Measurements from ENCODE around the gene EIF4H. TPM values are rescaled to one million over a fixed set of nuclear protein-coding genes. Genes with fewer than 3 reads are reported as not detected.

Gene EIF4H
- total RNA-seq, 4 donors from 2014 or later, result 212 to 351 (median 309) TPM

DNA sequence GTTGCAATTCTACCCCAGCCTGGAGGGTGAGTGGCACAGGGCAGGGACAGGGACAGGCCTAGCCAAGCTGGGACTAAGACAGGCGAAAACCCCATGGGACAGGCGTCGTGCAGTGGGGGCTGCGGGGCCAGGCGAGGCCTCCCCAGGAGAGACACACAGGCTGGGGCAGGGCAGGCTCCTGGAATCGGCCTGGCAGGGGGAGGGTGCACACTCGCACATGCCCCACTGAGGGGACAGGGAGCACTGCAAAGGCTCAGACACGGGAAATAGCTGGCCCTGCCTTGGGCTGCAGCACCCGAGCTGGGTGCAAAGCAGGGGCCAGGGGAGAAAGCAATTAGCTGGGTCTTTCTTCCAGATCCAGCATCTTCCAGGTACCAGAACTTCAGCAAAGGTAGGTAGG is 46.1 kb downstream of the EIF4H start:
- TF ChIP-seq POLR2AphosphoS5 (IDR thresholded peaks at IDR 0.05) (no peak), EP300 (IDR thresholded peaks at IDR 0.05) (no peak), POLR2A (IDR thresholded peaks at IDR 0.05; ENCODE audit: low read depth) (no peak)
- TF ChIP-seq, protein P1, sequence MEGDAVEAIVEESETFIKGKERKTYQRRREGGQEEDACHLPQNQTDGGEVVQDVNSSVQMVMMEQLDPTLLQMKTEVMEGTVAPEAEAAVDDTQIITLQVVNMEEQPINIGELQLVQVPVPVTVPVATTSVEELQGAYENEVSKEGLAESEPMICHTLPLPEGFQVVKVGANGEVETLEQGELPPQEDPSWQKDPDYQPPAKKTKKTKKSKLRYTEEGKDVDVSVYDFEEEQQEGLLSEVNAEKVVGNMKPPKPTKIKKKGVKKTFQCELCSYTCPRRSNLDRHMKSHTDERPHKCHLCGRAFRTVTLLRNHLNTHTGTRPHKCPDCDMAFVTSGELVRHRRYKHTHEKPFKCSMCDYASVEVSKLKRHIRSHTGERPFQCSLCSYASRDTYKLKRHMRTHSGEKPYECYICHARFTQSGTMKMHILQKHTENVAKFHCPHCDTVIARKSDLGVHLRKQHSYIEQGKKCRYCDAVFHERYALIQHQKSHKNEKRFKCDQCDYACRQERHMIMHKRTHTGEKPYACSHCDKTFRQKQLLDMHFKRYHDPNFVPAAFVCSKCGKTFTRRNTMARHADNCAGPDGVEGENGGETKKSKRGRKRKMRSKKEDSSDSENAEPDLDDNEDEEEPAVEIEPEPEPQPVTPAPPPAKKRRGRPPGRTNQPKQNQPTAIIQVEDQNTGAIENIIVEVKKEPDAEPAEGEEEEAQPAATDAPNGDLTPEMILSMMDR (IDR thresholded peaks at IDR 0.05), result no peak
- Histone ChIP-seq H3K27ac (replicated peaks in 1 of 4) (no peak overlapping the region), H3K4me3 (no peak overlapping the region), H3K27me3 (no peaks in the 10 kb centered on the region), H3K9me3 (no peaks in the 10 kb centered on the region), H3K36me3 (peaks cover 0 to 12% (median 9%) of the 10 kb centered on the region in 4 donors), H3K4me1 (no peaks in the 10 kb centered on the region)
- DNase-seq (ENCODE audit: extremely low spot score), result no peak
- intact Hi-C loops (cut with DNase I), result no loop called here
- 84% methylated on average over 6 of the region's 9 CpGs for WGBS

DNA sequence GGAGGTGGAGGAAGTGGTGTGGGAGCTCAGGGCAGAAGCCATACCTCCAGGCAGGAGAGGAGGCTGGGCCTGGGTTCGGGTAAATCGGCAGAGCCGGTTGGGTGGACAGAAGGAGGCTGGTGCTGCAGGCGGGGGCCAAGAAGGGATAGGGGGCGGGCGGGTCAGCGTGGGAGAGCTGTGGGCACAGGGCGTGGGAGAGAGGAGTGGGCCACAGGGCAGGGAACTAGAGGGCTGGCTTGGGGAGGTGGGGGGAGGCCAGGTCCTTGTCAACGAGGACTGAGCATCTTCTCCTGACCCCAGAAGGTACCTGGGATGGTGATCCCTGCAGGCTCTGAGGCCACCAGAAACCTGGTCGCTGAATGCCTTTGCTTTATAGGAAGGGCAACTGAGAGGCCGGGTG is 47.6 kb downstream of the EIF4H start:
- intact Hi-C loops (cut with DNase I), result no loop called here
- no peak for DNase-seq (ENCODE audit: extremely low spot score)
- no peak for TF ChIP-seq EP300 (IDR thresholded peaks at IDR 0.05)
- TF ChIP-seq, protein P1 (IDR thresholded peaks at IDR 0.05), result no peak
- TF ChIP-seq POLR2AphosphoS5 (IDR thresholded peaks at IDR 0.05), result no peak
- TF ChIP-seq POLR2A (IDR thresholded peaks at IDR 0.05; ENCODE audit: low read depth), result no peak
- no peaks in the 10 kb centered on the region for H3K27me3 ChIP-seq
- H3K27ac ChIP-seq (replicated peaks in 1 of 4), result no peak overlapping the region
- H3K36me3 ChIP-seq, result peaks cover 0 to 27% (median 12%) of the 10 kb centered on the region in 4 donors
- H3K9me3 ChIP-seq, result no peaks in the 10 kb centered on the region
- no peak overlapping the region for H3K4me3 ChIP-seq
- 96% methylated on average over 11 of the region's 11 CpGs for WGBS
- no peaks in the 10 kb centered on the region for H3K4me1 ChIP-seq

DNA sequence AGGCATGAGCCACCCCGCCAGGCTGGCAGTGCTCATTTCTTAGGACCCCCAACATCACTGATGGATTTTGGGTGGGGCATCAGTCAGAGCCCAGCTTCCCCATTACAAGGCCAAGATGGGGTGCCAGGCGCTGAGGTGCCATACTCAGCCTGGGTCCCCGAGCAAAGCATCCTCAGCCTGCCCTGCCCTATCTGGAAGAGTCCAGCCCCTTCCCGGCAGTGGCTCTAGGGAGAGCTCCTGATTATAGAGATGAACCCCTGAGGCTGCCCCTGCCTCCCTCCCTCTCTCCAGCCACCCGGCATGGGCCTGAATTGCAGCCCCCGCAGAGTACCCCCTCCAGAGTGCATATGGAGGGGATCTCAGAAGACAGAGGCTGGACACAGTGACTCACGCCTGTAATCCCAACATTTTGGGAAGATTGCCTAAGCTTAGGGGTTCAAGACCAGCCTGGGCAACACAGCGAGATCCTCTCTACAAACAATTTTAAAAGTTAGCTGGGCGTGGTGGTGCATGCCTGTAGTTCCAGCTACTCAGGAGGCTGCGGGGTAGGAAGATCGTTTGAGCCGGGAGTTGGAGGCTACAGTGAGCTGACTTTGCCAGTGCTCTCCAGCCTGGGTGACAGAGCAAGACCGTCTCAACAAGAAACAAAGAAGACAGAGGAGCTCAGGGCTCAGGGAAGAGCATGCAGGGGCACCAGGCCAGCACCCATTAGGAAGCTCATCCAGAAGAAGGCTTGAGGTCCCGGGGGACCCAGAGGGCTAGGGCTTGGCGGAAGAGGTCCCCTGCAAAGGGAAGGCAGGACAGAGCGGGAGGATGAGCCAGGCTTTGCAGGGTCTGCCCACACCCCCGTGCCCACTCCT is 48.9 kb downstream of the EIF4H start:
- H3K4me3 ChIP-seq, result no peak overlapping the region
- no peak for DNase-seq (ENCODE audit: extremely low spot score)
- no peaks in the 10 kb centered on the region for H3K4me1 ChIP-seq
- no peak overlapping the region for H3K27ac ChIP-seq (replicated peaks in 1 of 4)
- intact Hi-C loops (cut with DNase I), result no loop called here
- no peaks in the 10 kb centered on the region for H3K27me3 ChIP-seq
- 87% methylated on average over 14 of the region's 17 CpGs for WGBS
- H3K36me3 ChIP-seq, result peaks cover 0 to 28% (median 12%) of the 10 kb centered on the region in 4 donors
- H3K9me3 ChIP-seq, result no peaks in the 10 kb centered on the region
- TF ChIP-seq EP300 (IDR thresholded peaks at IDR 0.05) (no peak), POLR2A (IDR thresholded peaks at IDR 0.05; ENCODE audit: low read depth) (no peak), POLR2AphosphoS5 (IDR thresholded peaks at IDR 0.05) (no peak)
- TF ChIP-seq, protein P1 (IDR thresholded peaks at IDR 0.05), result no peak

DNA sequence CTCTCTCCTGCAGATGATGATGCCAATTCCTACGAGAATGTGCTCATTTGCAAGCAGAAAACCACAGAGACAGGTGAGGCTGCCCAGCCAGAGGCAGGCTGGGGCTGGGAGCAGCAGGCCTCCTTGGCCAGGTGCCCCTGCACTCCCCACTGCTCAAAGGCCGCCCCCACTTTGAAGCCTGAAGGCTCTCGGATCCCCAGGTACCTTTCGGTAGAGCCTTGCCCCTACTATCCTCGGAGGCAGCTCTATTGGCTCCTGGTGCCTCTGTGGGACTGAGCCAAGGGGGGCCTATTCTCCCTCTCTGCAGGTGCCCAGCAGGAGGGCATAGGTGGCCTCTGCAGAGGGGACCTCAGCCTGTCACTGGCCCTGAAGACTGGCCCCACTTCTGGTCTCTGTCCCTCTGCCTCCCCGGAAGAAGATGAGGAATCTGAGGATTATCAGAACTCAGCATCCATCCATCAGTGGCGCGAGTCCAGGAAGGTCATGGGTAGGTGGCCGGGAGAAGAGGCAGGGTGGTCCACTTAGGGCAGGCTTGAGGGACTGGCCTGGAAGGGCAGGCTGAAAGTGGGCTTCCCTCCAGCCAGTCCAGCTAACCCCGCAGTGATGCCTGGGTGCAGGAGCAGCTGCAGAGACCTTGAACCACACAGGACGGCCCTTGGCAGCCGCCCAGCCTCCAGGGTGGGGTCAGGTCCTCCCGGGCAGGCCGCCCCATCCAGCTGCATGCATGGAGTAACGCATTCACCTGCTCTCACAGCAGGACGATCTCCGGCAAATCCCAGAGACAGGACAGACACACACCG is 49.8 kb downstream of the EIF4H start:
- 85% methylated on average over 10 of the region's 18 CpGs for WGBS
- no peak for DNase-seq (ENCODE audit: extremely low spot score)
- H3K36me3 ChIP-seq, result peaks cover 0 to 32% (median 13%) of the 10 kb centered on the region in 4 donors
- intact Hi-C loops (cut with DNase I), result no loop called here
- TF ChIP-seq, protein P1 (IDR thresholded peaks at IDR 0.05), result no peak
- TF ChIP-seq POLR2A (IDR thresholded peaks at IDR 0.05; ENCODE audit: low read depth) (no peak), EP300 (IDR thresholded peaks at IDR 0.05) (no peak), POLR2AphosphoS5 (IDR thresholded peaks at IDR 0.05) (no peak)
- no peaks in the 10 kb centered on the region for H3K27me3 ChIP-seq
- H3K4me1 ChIP-seq, result peaks cover 0 to under 1% (median 0%) of the 10 kb centered on the region in 4 donors
- no peak overlapping the region for H3K4me3 ChIP-seq
- no peaks in the 10 kb centered on the region for H3K9me3 ChIP-seq
- H3K27ac ChIP-seq (replicated peaks in 1 of 4), result no peak overlapping the region
